Subcutaneous adipose tissue (tissue), 4 donors: Measurements from ENCODE around the gene ZNF462. TPM values are rescaled to one million over a fixed set of nuclear protein-coding genes. Genes with fewer than 3 reads are reported as not detected.

Experiments
- CTCF ChIP-seq: fragments of 450-650 bp; IDR thresholded peaks from one replicate; pipeline ENCODE4 v1.5.1; 2016; ENCODE audit warnings: low read depth, mild to moderate bottlenecking, control low read depth, antibody characterized with exemption, moderate library complexity
- total RNA-seq, 4 donors: library from RNA; depleted of rRNA; stranded (reverse); fragments of >200 nt; gene quantifications; one replicate each; pipeline ENCODE4 v1.1.0, GENCODE V29; 2016

ZNF462 gene
- total RNA-seq, 4 donors from 2014 or later, result 10.3 to 20.5 (median 13.1) TPM

DNA sequence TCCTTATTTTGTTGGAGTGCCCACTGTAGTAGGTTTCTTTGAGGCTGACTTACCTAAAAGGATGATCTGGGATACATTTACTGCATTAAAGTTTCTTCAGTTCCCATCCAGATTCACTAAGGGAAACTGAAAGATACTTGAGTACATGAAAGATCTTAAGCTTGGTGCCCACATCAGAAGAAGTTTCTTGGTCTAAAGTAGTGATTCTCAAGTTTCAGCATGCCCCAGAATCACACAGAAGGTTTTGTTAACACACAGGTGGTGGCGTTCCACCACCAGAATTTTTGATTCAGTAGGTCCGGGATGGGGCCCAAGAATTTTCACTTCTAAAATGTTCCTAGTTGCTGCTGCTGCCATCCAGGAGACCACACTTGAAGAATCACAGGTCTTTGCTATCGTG, 171.0 kb downstream of the ZNF462 start:
- no peak for TF ChIP-seq CTCF

DNA sequence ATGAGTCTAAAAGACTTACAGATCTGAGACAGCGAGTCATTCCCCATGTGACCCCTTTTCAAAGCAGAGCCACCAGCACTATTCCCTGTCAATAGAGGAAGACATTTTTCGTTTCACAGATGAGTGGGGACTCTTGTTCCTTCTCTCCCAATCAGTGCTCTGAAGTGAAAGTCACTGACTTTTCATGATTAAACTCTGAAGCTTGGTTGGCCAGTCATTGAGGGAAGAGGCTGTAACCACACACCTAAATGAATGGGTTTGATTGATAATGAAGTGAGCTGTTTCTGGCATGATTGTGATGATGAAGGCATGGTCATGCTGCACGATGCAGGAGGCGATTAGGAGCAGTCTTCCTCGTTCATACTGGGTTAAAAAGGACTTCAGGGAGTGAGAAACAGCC, 171.9 kb downstream of the ZNF462 start:
- no peak for TF ChIP-seq CTCF

GRCh38 chr9:107036367-107036766, 173.4 kb downstream of the ZNF462 start:
- no peak for TF ChIP-seq CTCF

- no peak for TF ChIP-seq CTCF
Measured at GRCh38 chr9:107039542-107039941, 176.6 kb downstream of the ZNF462 start.

DNA sequence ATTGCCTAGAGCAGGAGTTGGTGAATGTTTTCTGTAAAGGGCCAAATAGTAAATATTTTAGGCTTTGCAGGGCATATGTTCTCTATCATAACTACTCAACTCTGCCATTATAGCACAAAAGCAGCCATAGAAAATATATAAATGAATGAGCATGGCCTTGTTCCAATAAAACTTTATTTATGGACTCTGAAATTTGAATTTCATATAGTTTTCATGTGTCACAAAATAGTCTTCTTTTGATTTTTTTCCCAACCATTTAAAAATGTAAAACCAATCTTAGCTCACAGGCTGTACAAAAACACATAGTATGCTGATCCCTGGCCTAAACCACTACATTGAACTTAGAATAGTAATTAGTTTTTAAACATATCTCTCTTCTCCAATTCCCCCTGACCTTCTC, 179.6 kb downstream of the ZNF462 start:
- TF ChIP-seq CTCF, result no peak

DNA sequence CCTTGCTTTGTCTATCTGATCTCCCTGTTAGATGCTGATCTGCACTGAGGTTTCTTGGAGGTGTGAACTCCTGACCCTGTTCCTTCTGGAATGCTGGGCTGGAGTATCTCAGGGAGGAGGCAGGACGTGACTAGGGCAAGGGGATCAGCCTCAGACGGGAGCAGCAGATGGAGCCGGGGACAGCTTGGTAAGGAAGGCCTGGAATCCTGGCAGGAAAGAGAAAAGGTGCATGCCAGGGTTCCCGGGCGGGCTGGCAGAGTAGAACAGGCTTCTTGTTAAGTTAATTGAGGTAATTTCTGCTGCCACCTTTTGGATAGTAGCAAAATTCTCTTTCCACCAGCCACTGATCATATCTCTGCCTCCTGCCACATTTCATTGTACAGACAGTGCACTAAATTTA, 180.9 kb downstream of the ZNF462 start:
- no peak for TF ChIP-seq CTCF

- no peak for TF ChIP-seq CTCF
Measured at GRCh38 chr9:107044872-107045271, 181.9 kb downstream of the ZNF462 start.
